IPS DF 6.9 (cell line): Measurements from ENCODE around the gene OSBPL3.

ENCODE experiments used
- DNase-seq: peaks from one replicate; pipeline ENCODE4 v3.0.0-alpha.2; 2013; ENCODE audit warnings: low read depth, low spot score
- H3K27ac ChIP-seq: one replicate; pipeline ENCODE4 v1.5.1; 2013; ENCODE audit warnings: low read length, control low read depth
- H3K27me3 ChIP-seq: 2 replicates; pipeline ENCODE4 v1.6.1; 2013; ENCODE audit warnings: mild to moderate bottlenecking, low read length; ENCODE audit not compliant: control insufficient read depth, insufficient read depth
- H3K36me3 ChIP-seq: 2 replicates; pipeline ENCODE4 v1.6.1; 2013; ENCODE audit warnings: low read length; ENCODE audit not compliant: control insufficient read depth, insufficient read depth
- H3K4me1 ChIP-seq: 2 replicates; pipeline ENCODE4 v1.6.1; 2013; ENCODE audit warnings: low read length; ENCODE audit not compliant: control insufficient read depth, insufficient read depth
- H3K4me3 ChIP-seq: 2 replicates; pipeline ENCODE4 v1.5.1; 2013; ENCODE audit warnings: mild to moderate bottlenecking, low read length
- H3K9me3 ChIP-seq: 2 replicates; pipeline ENCODE4 v1.6.1; 2013; ENCODE audit warnings: low read length, inconsistent platforms; ENCODE audit not compliant: control insufficient read depth, insufficient read depth
- WGBS: extraction: QIAGEN DNeasy Blood & Tissue Kit; methylation state at CpG from one replicate; pipeline ENCODE4 v1.1.7; 2013; ENCODE audit warnings: mixed read lengths, missing lambda C conversion rate; ENCODE audit not compliant: insufficient read length, insufficient coverage; 5-methylcytosine and 5-hydroxymethylcytosine counted together

OSBPL3 gene

GRCh38 chr7:24788961-24789576 is 190.9 kb downstream of the OSBPL3 start:
- H3K4me3 ChIP-seq, result no peak overlapping the region
- no peak overlapping the region for H3K27ac ChIP-seq
- H3K9me3 ChIP-seq, result no peaks in the 10 kb centered on the region
- no peak for DNase-seq
- H3K4me1 ChIP-seq, result no peaks in the 10 kb centered on the region
- no CpG with 5 or more reads among the region's 10 CpGs for WGBS
- H3K36me3 ChIP-seq, result no peaks in the 10 kb centered on the region
- no peaks in the 10 kb centered on the region for H3K27me3 ChIP-seq

GRCh38 chr7:24788075-24788474 is 191.9 kb downstream of the OSBPL3 start:
- Histone ChIP-seq H3K4me3 (no peak overlapping the region), H3K4me1 (no peaks in the 10 kb centered on the region), H3K9me3 (no peaks in the 10 kb centered on the region), H3K36me3 (no peaks in the 10 kb centered on the region), H3K27me3 (no peaks in the 10 kb centered on the region), H3K27ac (no peak overlapping the region)
- DNase-seq, result no peak
- WGBS, result no CpG with 5 or more reads among the region's 9 CpGs

GRCh38 chr7:24786941-24787340 is 193.0 kb downstream of the OSBPL3 start:
- H3K4me1 ChIP-seq, result no peaks in the 10 kb centered on the region
- H3K27ac ChIP-seq, result no peak overlapping the region
- no peak overlapping the region for H3K4me3 ChIP-seq
- no peaks in the 10 kb centered on the region for H3K36me3 ChIP-seq
- H3K9me3 ChIP-seq, result no peaks in the 10 kb centered on the region
- WGBS, result no CpG with 5 or more reads among the region's 5 CpGs
- DNase-seq, result no peak
- H3K27me3 ChIP-seq, result no peaks in the 10 kb centered on the region

- no peaks in the 10 kb centered on the region for H3K4me1 ChIP-seq
- no peaks in the 10 kb centered on the region for H3K27me3 ChIP-seq
- no peak overlapping the region for H3K27ac ChIP-seq
- no peaks in the 10 kb centered on the region for H3K36me3 ChIP-seq
- no peak overlapping the region for H3K4me3 ChIP-seq
- WGBS, result no CpG with 5 or more reads among the region's 4 CpGs
- H3K9me3 ChIP-seq, result no peaks in the 10 kb centered on the region
- DNase-seq, result no peak
Observed at GRCh38 chr7:24786306-24786705, 193.7 kb downstream of the OSBPL3 start.

GRCh38 chr7:24784277-24784676 is 195.7 kb downstream of the OSBPL3 start:
- H3K9me3 ChIP-seq, result no peaks in the 10 kb centered on the region
- WGBS, result no CpG with 5 or more reads among the region's 5 CpGs
- DNase-seq, result no peak

GRCh38 chr7:24783698-24784097 is 196.3 kb downstream of the OSBPL3 start:
- H3K9me3 ChIP-seq, result no peaks in the 10 kb centered on the region
- no peak overlapping the region for H3K4me3 ChIP-seq
- no peaks in the 10 kb centered on the region for H3K27me3 ChIP-seq
- no peak overlapping the region for H3K27ac ChIP-seq
- DNase-seq, result no peak
- H3K4me1 ChIP-seq, result no peaks in the 10 kb centered on the region
- H3K36me3 ChIP-seq, result no peaks in the 10 kb centered on the region
- no CpG with 5 or more reads among the region's 2 CpGs for WGBS

More at GRCh38 chr7:24784277-24784676, 195.7 kb downstream of the OSBPL3 start:
- no peaks in the 10 kb centered on the region for H3K36me3 ChIP-seq
- H3K4me1 ChIP-seq, result no peaks in the 10 kb centered on the region
- no peak overlapping the region for H3K4me3 ChIP-seq
- no peaks in the 10 kb centered on the region for H3K27me3 ChIP-seq
- no peak overlapping the region for H3K27ac ChIP-seq

- Histone ChIP-seq H3K4me3 (no peak overlapping the region), H3K27me3 (no peaks in the 10 kb centered on the region), H3K27ac (no peak overlapping the region), H3K9me3 (no peaks in the 10 kb centered on the region), H3K36me3 (no peaks in the 10 kb centered on the region), H3K4me1 (no peaks in the 10 kb centered on the region)
- no peak for DNase-seq
- no CpG with 5 or more reads among the region's 4 CpGs for WGBS
Observed at GRCh38 chr7:24781106-24781505, 198.9 kb downstream of the OSBPL3 start.

- no peaks in the 10 kb centered on the region for H3K4me1 ChIP-seq
- no peaks in the 10 kb centered on the region for H3K27me3 ChIP-seq
- no peak overlapping the region for H3K27ac ChIP-seq
- no peak for DNase-seq
- no peaks in the 10 kb centered on the region for H3K9me3 ChIP-seq
- no peaks in the 10 kb centered on the region for H3K36me3 ChIP-seq
- no peak overlapping the region for H3K4me3 ChIP-seq
- no CpG with 5 or more reads among the region's 2 CpGs for WGBS
Observed at GRCh38 chr7:24779283-24779655, 200.7 kb downstream of the OSBPL3 start.

GRCh38 chr7:24778543-24779282 is 201.3 kb downstream of the OSBPL3 start:
- no peaks in the 10 kb centered on the region for H3K36me3 ChIP-seq
- WGBS, result no CpG with 5 or more reads among the region's 9 CpGs
- H3K9me3 ChIP-seq, result no peaks in the 10 kb centered on the region
- no peak overlapping the region for H3K27ac ChIP-seq
- no peak for DNase-seq
- no peaks in the 10 kb centered on the region for H3K27me3 ChIP-seq
- no peaks in the 10 kb centered on the region for H3K4me1 ChIP-seq
- no peak overlapping the region for H3K4me3 ChIP-seq

GRCh38 chr7:24777806-24778205 is 202.2 kb downstream of the OSBPL3 start:
- no peak overlapping the region for H3K27ac ChIP-seq

GRCh38 chr7:24773646-24774045 is 206.3 kb downstream of the OSBPL3 start:
- no peak for DNase-seq
- Histone ChIP-seq H3K36me3 (no peaks in the 10 kb centered on the region), H3K4me1 (no peaks in the 10 kb centered on the region; the same call in 1 of the 2 replicates), H3K9me3 (no peaks in the 10 kb centered on the region), H3K27ac (no peak overlapping the region), H3K4me3 (no peak overlapping the region), H3K27me3 (no peaks in the 10 kb centered on the region)

More at GRCh38 chr7:24777806-24778205, 202.2 kb downstream of the OSBPL3 start:
- Histone ChIP-seq H3K4me1 (no peaks in the 10 kb centered on the region), H3K27me3 (no peaks in the 10 kb centered on the region), H3K9me3 (no peaks in the 10 kb centered on the region), H3K4me3 (no peak overlapping the region), H3K36me3 (no peaks in the 10 kb centered on the region)
- no peak for DNase-seq
- no CpG with 5 or more reads among the region's 3 CpGs for WGBS
